ENCODE measurements around the gene IDI2.

- TF ChIP-seq CTCF (IDR thresholded peaks at IDR 0.05) = no peak
- TF ChIP-seq POLR2A (IDR thresholded peaks at IDR 0.05) = no peak
These were observed 23.1 kb downstream of the IDI2 start for GRCh38 chr10:1002425-1003006.

Measured in adrenal gland (tissue), 5 donors.